Caco-2 (cell line): ENCODE measurements around the gene KCNQ1OT1. TPM values are rescaled to one million over a fixed set of nuclear protein-coding genes. Genes with fewer than 3 reads are reported as not detected.
A peak's percentile ranks its signal among the peaks of the same experiment; 100 is the strongest.

Experiments used
- BruUV-seq: library from RNA; stranded (reverse); fragments of 400-500 nt; replicated peaks from 2 replicates; lab custom pipeline; 2021; lab: Mats Ljungman, UMichigan
- CTCF ChIA-PET: fragments of 300-600 bp; sonication (Branson Sonifier 250); formaldehyde crosslinking; loops from one replicate; lab custom pipeline; 2022; ENCODE audit warnings: antibody characterized with exemption; lab: Charles Lee
- POLR2A ChIA-PET: fragments of 300-600 bp; sonication (Branson Sonifier 250); formaldehyde crosslinking; loops from one replicate; lab custom pipeline; 2022; ENCODE audit warnings: antibody characterized with exemption; lab: Charles Lee
- DNase-seq, 2 experiments: peaks; one replicate each; pipeline versions ENCODE4 v3.0.0 to v3.0.0-alpha.2; 2020 to 2022
- H3K27me3 ChIP-seq: replicated peaks from 2 replicates; pipeline ENCODE4 v1.6.0; 2011; ENCODE audit warnings: low read length; ENCODE audit not compliant: control insufficient read depth, insufficient read depth
- H3K36me3 ChIP-seq: 2 replicates; pipeline ENCODE4 v1.5.1; 2011; ENCODE audit warnings: low read length; ENCODE audit not compliant: control insufficient read depth, insufficient read depth
- H3K4me1 ChIP-seq: fragments of 250-450 bp; sonication (Bioruptor Pico); 2 replicates; pipeline ENCODE4 v1.5.1; 2020; ENCODE audit warnings: mild to moderate bottlenecking
- H3K4me3 ChIP-seq: 2 replicates; pipeline ENCODE4 v1.5.1; 2011; ENCODE audit warnings: low read depth, mild to moderate bottlenecking, control low read depth, low read length
- H3K9me3 ChIP-seq: fragments of 250-450 bp; sonication (Bioruptor Pico); 2 replicates; pipeline ENCODE4 v1.5.1; 2020; ENCODE audit warnings: mild to moderate bottlenecking, moderate library complexity
- H3K27ac Mint-ChIP-seq: one replicate; pipeline ENCODE4 v1.8.0; 2022; ENCODE audit warnings: mixed read lengths; ENCODE audit not compliant: unreplicated experiment
- H3K27me3 Mint-ChIP-seq: one replicate; pipeline ENCODE4 v1.8.0; 2022; ENCODE audit warnings: mixed read lengths; ENCODE audit not compliant: insufficient read depth, unreplicated experiment
- H3K36me3 Mint-ChIP-seq: one replicate; pipeline ENCODE4 v1.8.0; 2022; ENCODE audit warnings: mild to moderate bottlenecking, mixed read lengths; ENCODE audit not compliant: insufficient read depth, unreplicated experiment
- H3K4me1 Mint-ChIP-seq: one replicate; pipeline ENCODE4 v1.8.0; 2022; ENCODE audit warnings: low read depth, mixed read lengths; ENCODE audit not compliant: unreplicated experiment
- H3K4me3 Mint-ChIP-seq: one replicate; pipeline ENCODE4 v1.8.0; 2022; ENCODE audit warnings: mild to moderate bottlenecking, moderate library complexity, mixed read lengths; ENCODE audit not compliant: unreplicated experiment
- H3K9me3 Mint-ChIP-seq: one replicate; pipeline ENCODE4 v1.8.0; 2022; ENCODE audit warnings: mixed read lengths; ENCODE audit not compliant: unreplicated experiment
- intact Hi-C: fragments of 100-400 bp; cut with micrococcal nuclease; formaldehyde crosslinking; loops from one replicate; pipeline ENCODE4 v1.10.0; 2022; ENCODE audit not compliant: unreplicated experiment
- total RNA-seq: library from RNA; stranded (reverse); gene quantifications from 2 replicates; pipeline ENCODE4 v1.2.3, GENCODE V29; 2022
- TF ChIP-seq, protein P1 (sequence below), 2 experiments: fragments of 200-600 bp in 1 of 2; IDR thresholded peaks; 1 replicate in 1 of 2; 2 replicates in 1 of 2; pipeline versions ENCODE4 v1.5.1 to v1.8.0; 2011 to 2022; ENCODE audit warnings: antibody characterized with exemption in 1 of 2, control low read depth in 1 of 2, inconsistent platforms in 1 of 2, low read depth in 1 of 2, low read length in 1 of 2, mild to moderate bottlenecking in 1 of 2, moderate library complexity in 1 of 2; ENCODE audit not compliant: insufficient read depth in 1 of 2, severe bottlenecking in 1 of 2, unreplicated experiment in 1 of 2

The KCNQ1OT1 gene
- total RNA-seq, 1 experiment from 2014 or later = 7.5 TPM

DNA sequence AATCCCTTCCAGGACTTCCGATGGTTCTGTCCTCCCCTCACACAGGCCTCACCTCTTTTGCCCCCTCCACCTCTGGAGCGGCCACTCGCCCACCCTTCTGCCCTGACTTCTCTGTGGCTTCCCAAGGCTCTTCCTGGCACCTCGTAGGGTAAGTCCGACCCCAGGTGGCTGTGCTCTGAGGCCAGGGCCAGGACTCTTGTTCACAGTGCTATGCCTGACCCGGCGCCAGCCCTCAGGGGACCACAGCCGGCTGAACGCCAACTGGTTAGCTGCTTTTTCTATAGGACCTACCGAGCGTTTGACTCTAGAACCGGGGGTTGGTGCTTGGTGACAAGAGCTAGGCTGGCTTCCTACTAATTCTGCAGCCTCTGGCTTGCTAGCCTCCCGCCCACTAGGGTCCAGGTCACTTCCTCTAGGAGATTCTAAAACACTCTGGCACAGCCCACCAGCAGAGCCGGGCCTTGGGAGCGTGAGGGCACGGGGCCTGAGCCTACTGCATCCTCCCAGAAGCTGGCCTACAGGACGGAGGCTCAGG, 28.4 kb upstream of the KCNQ1OT1 start:
- H3K36me3 ChIP-seq = no peaks in the 10 kb centered on the region

DNA sequence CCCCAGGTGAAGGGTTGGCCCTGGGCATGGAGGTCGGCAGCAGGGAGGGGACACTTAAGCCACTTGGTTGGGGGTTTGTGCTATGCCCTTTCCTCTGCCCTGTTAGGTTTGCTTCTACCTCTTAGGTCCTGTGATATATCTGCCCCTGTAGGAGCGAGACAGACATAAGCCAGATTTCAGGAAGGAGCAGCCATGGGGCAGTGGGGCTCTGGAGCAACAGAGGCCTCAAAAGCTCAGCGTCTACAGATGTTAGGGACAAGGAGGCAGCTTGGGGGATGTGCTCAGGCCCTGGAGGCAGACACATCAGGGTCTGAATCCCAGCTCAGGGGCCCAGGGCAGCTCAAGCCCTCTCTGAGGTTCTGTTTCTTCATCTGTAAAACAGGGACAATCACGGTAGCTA, 27.2 kb upstream of the KCNQ1OT1 start:
- H3K27me3 ChIP-seq = no peaks in the 10 kb centered on the region
- H3K4me1 ChIP-seq = peaks cover 58% of the 10 kb centered on the region
- Mint-ChIP-seq H3K4me3 (no peak overlapping the region), H3K9me3 (no peaks in the 10 kb centered on the region), H3K27ac (peak overlapping the region; percentile 63), H3K36me3 (no peaks in the 10 kb centered on the region), H3K27me3 (no peaks in the 10 kb centered on the region), H3K4me1 (peaks cover 28% of the 10 kb centered on the region)
- no peaks in the 10 kb centered on the region for H3K9me3 ChIP-seq
- TF ChIP-seq, protein P1, sequence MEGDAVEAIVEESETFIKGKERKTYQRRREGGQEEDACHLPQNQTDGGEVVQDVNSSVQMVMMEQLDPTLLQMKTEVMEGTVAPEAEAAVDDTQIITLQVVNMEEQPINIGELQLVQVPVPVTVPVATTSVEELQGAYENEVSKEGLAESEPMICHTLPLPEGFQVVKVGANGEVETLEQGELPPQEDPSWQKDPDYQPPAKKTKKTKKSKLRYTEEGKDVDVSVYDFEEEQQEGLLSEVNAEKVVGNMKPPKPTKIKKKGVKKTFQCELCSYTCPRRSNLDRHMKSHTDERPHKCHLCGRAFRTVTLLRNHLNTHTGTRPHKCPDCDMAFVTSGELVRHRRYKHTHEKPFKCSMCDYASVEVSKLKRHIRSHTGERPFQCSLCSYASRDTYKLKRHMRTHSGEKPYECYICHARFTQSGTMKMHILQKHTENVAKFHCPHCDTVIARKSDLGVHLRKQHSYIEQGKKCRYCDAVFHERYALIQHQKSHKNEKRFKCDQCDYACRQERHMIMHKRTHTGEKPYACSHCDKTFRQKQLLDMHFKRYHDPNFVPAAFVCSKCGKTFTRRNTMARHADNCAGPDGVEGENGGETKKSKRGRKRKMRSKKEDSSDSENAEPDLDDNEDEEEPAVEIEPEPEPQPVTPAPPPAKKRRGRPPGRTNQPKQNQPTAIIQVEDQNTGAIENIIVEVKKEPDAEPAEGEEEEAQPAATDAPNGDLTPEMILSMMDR (IDR thresholded peaks at IDR 0.05; ENCODE audit: insufficient read depth in 1 of 2, low read depth in 1 of 2, low read length in 1 of 2, severe bottlenecking in 1 of 2, unreplicated experiment in 1 of 2) = no peak
- intact Hi-C loops = no loop called here
- H3K4me3 ChIP-seq = no peak overlapping the region
- no TSS peak for BruUV-seq
- no peaks in the 10 kb centered on the region for H3K36me3 ChIP-seq
- CTCF ChIA-PET = interaction anchor here (0.6 kb wide), 1 partner anchor 16 kb away, joined by 3 read pairs; no protein-coding TSS in a partner anchor
- no peak for DNase-seq
- POLR2A ChIA-PET = interaction anchor here (1.0 kb wide), 1 partner anchor 27 kb away, joined by 4 read pairs; the partner anchor contains the start of gene KCNQ1OT1

More for the DNA sequence above, 28.4 kb upstream of the KCNQ1OT1 start:
- H3K27ac Mint-ChIP-seq = no peak overlapping the region
- DNase-seq = no peak
- ChIA-PET POLR2A (no interaction called here), CTCF (no interaction called here)
- Histone ChIP-seq H3K9me3 (no peaks in the 10 kb centered on the region), H3K4me3 (no peak overlapping the region), H3K4me1 (peaks cover 58% of the 10 kb centered on the region), H3K27me3 (no peaks in the 10 kb centered on the region)
- no peak overlapping the region for H3K4me3 Mint-ChIP-seq
- no peaks in the 10 kb centered on the region for H3K27me3 Mint-ChIP-seq
- no peaks in the 10 kb centered on the region for H3K9me3 Mint-ChIP-seq
- H3K36me3 Mint-ChIP-seq = no peaks in the 10 kb centered on the region
- BruUV-seq = no TSS peak
- H3K4me1 Mint-ChIP-seq = peaks cover 28% of the 10 kb centered on the region
- TF ChIP-seq, protein P1 (IDR thresholded peaks at IDR 0.05; ENCODE audit: insufficient read depth in 1 of 2, low read depth in 1 of 2, low read length in 1 of 2, severe bottlenecking in 1 of 2, unreplicated experiment in 1 of 2) = no peak
- intact Hi-C loops = no loop called here

DNA sequence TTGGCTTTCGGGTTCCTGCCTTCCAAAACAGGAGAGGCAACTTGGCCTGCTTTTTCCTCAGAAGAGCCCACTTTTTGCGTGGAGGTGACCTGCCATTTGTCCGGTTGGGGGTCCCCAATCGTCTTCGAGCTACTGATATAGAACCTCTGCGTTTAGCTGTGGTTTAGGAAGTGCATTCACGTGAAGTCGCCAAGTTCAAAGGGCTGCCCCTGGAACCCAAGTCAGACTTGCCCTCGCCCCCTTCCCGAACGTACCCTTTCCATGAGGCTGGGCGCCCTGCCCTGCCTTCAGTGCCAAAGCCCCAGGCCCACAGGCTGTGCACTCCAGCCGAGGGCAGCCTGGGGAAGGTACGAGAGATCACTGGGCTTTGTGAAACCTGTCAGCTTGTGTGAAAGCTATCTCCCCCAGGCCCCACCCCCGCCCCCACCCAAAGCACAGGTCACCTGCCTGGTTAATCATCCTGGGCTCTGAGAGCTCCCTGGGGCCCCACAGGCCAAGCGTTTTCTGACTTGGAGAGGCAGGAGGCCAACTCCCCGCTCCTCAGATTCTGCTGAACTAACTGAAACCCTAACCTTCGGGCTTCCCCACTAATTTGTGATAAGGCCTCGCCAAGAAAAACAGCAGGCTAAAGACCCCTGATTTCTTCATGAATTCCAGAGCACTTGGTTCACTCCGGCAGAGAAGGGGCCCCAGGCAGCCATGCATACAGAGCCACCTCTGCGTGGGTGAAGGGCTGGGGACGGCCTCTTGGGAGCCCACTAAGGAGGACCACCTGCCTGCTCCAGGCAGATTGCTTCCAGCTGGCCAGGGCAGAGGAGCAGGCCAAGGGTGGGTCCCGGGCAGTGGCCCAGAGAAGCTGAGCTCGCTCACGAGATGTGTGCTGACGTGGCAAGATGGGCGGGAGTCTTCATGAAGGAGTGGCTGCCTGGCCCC, 25.8 kb upstream of the KCNQ1OT1 start:
- H3K9me3 Mint-ChIP-seq = no peaks in the 10 kb centered on the region
- ChIA-PET CTCF (interaction anchor here (0.5 to 1.4 kb wide), 2 partner anchors 181 to 193 kb away, joined by 3 to 6 read pairs; no protein-coding TSS in a partner anchor), POLR2A (interaction anchor here (0.6 to 1.1 kb wide), 2 partner anchors 26 to 426 kb away, joined by 4 to 11 read pairs; partner anchors contain the start of gene KCNQ1OT1)
- H3K27me3 Mint-ChIP-seq = no peaks in the 10 kb centered on the region
- H3K36me3 ChIP-seq = no peaks in the 10 kb centered on the region
- intact Hi-C loops = loop anchor here (2.0 kb wide), 1 partner anchor 25 kb away; no protein-coding TSS in a partner anchor
- peak overlapping the region; percentile 98 for H3K27ac Mint-ChIP-seq
- no peaks in the 10 kb centered on the region for H3K27me3 ChIP-seq
- peak overlapping the region; percentile 23 for H3K4me3 Mint-ChIP-seq
- H3K36me3 Mint-ChIP-seq = no peaks in the 10 kb centered on the region
- peak; percentile 77 to 86 for DNase-seq
- peaks cover 51% of the 10 kb centered on the region for H3K4me1 ChIP-seq
- H3K4me1 Mint-ChIP-seq = peaks cover 26% of the 10 kb centered on the region
- TSS peak; percentile 82 for BruUV-seq
- TF ChIP-seq, protein P1 (IDR thresholded peaks at IDR 0.05; ENCODE audit: insufficient read depth in 1 of 2, low read depth in 1 of 2, low read length in 1 of 2, severe bottlenecking in 1 of 2, unreplicated experiment in 1 of 2) = no peak
- H3K4me3 ChIP-seq = no peak overlapping the region
- H3K9me3 ChIP-seq = no peaks in the 10 kb centered on the region
